ACHN (cell line): Measurements from ENCODE around the gene PURB.

ENCODE experiments used
- DNase-seq: peaks from one replicate; pipeline ENCODE4 v3.0.0-alpha.2; 2015
- in situ Hi-C: cut with HindIII; loops from 2 replicates; pipeline ENCODE4 v1.10.0; 2017; ENCODE audit warnings: low sequenced_read_pairs, low pct_ligation_motif_present, low pct_unique_long_range_greater_than_20kb

Gene PURB

DNA sequence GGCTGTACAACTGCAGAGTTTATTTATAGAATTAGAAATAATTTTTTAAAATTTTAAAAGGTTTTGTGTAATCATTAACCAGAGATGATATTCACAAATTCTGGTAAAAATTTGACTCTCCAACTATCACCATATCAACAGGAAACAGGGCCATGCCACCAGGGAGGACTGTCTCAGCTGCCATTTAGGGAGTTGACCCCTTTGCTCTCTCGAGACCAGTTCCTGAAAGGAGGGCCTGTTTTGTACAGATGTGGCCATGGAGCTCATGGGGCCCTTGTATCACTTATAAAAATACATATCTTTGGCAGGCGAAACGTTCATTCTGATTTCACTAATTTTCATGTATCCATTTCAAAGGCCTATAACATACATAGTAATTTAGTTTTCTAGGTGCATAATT is 57.8 kb downstream of the PURB start:
- DNase-seq: no peak
- in situ Hi-C loops: loop anchor here (25.0 kb wide), 1 partner anchor 240 kb away; the partner anchor contains the start of gene TMED4
